Left lobe of liver (tissue), 2 donors: ENCODE measurements around the gene FCGBP. TPM values are rescaled to one million over a fixed set of nuclear protein-coding genes. Genes with fewer than 3 reads are reported as not detected.
"Not testable (repeated sequence)": the region's sequence is repeated elsewhere in the genome, so short reads cannot be mapped to it uniquely, and the experiment has no call there.

Experiments used
- ATAC-seq: fragments of 200-7000 bp; cut with Tn5 transposase; one replicate; pipeline ENCODE4 v1.9.1; 2020; ENCODE audit warnings: mild to moderate bottlenecking, moderate library complexity
- DNase-seq: peaks from one replicate; pipeline ENCODE4 v3.0.0-alpha.2; 2020; ENCODE audit warnings: low spot score
- total RNA-seq: library from RNA; stranded (reverse); gene quantifications from one replicate; pipeline ENCODE4 v1.2.1, GENCODE V29; 2021
- donor health status: DM: no; HTN: no; CAD: no; lungs with moderate emphysema.
- donor health status: DM: no; HTN: yes; CAD: no.

Gene FCGBP
- 7.3 TPM for total RNA-seq

DNA sequence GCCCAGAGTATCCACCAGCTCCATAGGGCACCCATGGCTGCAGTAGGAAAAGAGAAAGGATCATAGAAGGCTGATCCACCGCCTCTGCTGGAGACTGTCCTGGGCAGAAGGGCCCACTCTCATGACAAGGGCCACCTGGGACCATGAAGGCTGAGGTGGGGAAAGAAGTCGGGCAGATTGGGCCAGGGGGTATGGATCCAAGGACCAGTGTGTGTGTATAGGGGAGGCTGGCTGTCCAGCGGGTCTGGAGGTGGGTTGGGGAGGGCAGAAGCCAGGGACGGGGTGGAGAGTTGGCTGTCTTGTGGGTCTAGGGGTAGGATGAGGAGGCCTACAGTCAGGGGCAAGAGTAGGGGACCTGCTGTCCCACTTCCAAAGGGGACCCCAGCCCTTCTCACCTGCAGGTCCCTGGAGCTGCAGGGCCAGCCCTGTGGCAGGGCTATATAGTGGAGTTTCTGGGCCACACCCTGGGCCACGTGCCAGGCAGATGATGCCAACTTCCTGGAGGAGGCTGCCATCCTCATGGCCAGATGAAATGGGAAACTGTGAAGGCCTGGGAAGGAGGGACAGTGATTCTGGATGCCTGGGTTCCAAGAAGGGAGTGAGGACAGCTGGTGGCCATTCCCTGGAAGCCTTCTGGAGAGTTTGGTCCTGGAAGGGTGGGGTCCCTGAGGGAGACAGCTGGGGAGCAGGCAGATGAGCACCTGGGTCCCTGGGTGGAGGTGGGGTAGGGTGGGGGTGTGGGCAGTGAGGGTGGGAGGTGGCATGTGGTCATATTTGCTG is at the start of gene FCGBP:
Gene FCGBP (minus strand): TSS at position 51 of the 780 bp plus-strand sequence.
- ATAC-seq, result no peak
- DNase-seq, result peak; percentile 31

DNA sequence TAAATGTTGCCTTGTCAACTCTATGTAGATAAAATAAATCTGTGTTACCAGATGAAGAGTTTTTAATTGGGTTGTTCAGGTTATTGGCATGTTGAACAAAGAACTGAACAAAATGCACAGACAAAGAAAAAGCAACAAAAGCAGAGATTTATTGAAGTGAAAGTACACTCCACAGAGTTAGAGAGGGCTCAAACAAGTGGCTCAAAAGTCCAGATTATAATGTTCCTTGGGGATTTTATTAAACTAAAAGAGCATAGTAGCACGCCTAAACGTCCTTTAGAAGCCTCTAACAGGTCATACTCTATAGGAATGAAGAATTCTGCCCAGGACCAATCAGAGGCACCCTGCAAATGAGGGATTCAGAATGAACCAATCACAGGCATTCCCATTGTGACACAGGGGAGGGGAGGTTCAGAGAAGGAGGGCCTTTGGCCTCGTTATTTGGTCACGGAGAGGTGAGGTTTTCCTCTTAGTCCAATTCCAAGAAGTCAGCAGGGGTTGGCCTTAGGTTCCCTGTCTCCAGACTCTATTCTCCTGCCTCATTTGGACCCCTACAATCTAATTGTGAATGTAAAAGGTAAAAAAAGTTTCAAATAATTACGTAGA is 49.4 kb upstream of the FCGBP start:
- ATAC-seq (no peak), DNase-seq (no peak)

DNA sequence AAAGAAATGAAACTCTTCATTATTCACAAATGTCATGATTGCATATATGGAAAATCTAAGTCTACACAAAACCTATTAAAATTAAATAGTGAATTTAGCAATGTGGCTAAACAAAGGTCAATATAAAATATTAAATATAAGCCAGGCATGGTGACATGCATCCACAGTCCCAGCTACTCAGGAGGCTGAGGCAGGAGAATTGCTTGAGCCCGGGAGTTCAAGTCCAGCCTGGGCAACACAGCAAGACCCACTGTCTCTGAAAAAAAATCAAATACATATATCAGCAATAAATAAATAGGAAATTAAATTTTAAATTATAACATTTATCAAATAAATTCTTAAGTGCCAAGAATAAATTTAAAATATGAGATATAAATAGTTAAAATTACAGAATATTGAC is 48.4 kb upstream of the FCGBP start:
- DNase-seq (no peak), ATAC-seq (no peak)

DNA sequence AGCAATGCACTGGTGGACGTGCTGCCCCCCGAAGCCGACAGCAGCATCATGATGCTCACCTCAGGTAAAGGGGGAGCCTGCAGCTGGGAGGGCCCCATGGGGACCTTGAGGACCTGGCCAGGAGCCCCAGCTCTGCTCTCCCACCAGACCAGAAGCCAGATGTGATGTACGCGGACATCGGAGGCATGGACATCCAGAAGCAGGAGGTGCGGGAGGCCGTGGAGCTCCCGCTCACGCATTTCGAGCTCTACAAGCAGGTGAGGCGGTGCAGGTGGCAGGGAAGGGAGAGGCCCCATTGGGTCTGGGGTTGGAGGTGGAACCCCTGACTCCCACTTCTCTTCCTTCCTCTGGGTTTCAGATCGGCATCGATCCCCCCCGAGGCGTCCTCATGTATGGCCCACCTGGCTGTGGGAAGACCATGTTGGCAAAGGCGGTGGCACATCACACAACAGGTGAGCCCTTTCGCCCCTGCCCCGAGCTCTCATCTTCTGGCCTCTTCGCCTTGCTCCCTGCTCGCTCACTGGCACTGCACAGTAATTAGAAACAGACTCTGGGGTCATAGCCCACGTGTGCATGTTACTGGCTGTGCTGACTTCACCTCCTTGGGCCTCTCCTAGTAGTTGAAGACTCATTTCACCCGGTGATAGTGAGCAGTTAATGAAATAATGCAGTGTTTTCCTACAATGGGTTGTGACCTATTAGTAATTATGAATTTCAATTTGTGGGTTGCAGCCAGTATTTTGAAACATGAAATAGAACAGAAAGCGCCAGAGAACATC is 40.1 kb upstream of the FCGBP start:
- ATAC-seq, result no peak

DNA sequence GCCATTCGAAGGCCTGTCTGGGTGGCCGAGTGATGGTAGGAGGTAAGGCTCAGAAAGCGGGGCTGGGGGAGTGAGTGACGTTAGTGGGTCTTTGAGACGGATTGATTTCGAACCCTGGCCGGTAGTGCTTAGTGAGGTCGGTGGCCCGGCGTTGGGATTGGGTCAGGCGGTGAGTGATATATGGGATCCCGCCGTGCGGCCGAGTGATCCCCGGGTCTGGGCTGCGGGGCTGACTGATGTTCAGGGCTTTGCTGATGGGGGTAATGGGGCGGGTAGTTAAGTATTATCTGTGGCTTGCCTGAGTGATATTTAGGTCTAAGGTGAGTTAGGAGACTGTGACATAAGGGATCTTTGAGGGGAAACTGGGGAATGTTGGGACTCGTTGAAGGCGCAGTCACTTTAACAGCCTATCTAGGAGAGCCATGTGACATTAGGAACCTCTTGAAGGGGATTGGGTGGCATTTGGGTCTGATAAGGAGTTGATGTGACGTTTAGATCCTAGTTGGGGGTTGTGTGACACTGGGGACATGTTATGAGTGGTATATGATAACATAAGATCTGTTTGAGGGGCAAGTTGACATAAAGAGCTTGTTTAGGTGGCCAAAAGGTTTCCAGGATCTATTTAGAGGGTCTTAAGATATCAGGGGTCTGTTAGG is 37.1 kb upstream of the FCGBP start:
- ATAC-seq (no peak), DNase-seq (no peak)

More for the DNA sequence above, 40.1 kb upstream of the FCGBP start:
- no peak for DNase-seq

DNA sequence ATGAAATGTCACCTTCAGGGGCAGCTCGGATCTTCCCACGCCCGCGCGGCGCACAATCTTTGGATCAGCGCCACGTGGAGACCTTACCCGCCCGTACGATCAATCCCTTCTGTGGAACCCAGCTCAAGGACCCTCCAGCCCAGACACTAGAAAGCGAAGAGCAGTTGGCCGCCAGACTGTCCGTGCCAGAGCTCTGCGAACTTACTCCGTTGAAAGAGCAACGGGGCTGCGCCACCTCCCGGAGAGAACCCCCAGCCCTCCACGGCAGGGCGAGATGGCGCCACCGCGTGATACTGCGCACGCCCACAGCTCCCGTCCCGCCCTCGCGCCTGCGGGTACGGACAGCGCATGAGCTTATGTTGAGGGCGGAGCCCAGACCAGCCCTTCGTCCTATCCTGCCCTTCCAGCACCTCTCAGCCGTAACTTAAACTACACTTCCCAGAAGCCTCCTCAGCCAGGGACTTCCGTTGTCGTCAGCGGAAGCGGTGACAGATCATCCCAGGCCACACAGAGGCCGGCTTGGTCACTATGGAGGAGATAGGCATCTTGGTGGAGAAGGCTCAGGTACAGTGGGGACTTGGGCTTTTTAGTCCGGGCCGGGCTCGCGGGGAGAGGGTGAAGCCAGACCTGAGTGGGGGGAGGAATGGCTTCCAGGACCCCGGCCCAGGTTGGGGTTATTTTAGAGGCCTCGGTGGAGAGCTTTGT is 36.4 kb upstream of the FCGBP start, which contains the start of gene PSMC4:
Gene PSMC4 (plus strand): TSS at position 491 of the 705 bp plus-strand sequence. CDS start 38 bp downstream, at position 529.
- ATAC-seq, result peak; percentile 97

DNA sequence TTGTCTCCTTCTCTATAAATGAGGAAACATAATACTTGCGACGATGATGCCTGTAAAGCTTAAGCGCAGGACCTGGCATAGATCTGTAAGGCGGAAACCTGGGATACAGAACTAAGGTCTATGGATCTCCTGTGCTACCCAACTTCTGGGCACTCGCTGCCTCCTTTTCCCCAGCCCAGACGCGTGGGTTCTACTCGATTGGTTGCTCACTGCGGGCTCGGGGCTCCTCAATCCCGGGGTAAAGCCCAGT is 35.9 kb upstream of the FCGBP start:
- ATAC-seq, result peak; percentile 39
- no peak for DNase-seq

More for the DNA sequence above, 36.4 kb upstream of the FCGBP start, which contains the start of gene PSMC4:
- peak; percentile 99 for DNase-seq

DNA sequence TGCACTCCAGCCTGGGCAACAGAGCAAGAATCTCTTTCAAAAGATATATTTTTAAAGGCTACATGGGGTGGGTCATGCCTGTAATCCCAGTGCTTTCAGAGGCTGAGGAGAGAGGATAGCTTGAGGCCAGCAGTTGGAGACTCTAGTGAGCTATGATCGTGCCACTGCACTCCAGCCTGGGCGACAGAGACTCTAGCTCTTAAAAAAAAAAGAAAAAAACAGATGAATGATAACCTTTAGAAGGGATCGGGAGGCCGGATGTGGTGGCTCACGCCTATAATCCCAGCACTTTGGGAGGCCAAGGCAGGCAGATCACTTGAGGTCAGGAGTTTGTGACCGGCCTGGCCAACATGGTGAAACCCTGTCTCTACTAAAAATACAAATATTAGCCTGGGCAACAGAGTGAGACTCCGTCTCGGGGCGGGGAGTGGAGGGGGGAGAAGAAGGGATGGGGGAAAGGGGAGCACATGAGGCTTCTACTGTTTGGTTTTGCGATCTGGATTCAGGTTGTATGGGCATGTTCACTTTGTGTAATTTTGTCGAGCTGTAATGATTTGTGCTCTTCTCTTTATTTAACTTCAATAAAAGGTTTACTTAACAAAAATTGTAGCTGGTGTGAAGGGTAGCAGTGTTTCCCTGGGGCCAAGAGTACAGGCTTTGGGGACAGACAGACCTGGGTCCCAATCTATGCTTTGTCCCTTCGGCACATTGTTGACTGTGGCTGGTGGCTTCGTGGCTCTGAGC is 35.4 kb upstream of the FCGBP start:
- ATAC-seq, result no peak
- no peak for DNase-seq

DNA sequence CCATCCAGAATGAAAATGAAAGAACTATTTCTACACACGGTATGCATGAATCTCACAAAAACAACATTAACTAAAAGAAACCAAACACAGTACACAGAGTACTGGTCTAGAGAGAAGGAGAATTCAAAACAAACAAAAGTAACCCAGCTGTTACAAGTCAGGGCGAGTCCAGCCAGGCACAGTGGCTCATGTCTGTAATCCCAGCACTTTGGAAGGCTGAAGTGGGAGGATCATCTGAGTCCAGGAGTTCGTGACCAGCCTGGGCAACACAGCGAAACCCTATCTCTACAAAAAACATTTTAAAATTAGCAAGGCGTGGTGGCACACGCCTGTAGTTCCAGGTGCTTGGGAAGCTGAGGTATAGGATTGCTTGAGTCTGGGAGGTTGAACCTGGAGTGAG is 34.8 kb upstream of the FCGBP start:
- no peak for ATAC-seq
- no peak for DNase-seq

DNA sequence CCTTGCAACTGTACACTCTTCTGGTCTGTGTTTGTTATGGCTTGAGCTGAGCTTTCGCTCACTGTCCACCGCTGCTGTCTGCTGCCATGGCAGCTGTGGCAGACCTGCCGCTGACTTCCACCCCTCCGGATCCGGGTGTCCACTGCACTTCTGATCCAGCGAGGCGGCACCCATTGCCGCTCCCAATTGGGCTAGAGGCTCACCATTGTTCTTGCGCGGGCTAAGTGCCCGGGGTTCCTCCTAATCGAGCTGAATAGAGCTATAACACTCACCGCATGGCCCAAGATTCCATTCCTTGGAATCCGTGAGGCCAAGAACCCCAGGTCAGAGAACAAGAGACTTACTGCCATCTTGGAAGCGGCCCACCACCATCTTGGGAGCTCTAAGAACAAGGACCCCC is 34.4 kb upstream of the FCGBP start:
- DNase-seq (no peak), ATAC-seq (no peak)

DNA sequence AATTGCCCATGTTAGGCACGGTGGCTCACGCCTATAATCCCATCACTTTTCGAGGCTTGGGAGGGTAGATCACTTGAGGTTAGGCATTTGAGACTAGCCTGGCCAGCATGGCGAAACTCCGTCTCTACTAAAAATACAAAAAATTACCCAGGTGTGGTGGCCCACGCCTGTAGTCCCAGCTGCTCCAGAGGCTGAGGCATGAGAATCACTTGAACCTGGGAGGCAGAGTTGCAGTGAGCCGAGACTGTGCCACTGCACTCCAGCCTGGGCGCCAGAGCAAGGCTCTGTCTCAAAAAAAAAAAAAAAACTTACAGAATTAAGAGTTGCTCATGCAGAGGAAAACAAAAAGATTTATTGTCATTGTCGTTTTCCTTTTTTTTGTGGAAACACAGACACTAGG is 33.1 kb upstream of the FCGBP start:
- no peak for DNase-seq
- ATAC-seq, result no peak

DNA sequence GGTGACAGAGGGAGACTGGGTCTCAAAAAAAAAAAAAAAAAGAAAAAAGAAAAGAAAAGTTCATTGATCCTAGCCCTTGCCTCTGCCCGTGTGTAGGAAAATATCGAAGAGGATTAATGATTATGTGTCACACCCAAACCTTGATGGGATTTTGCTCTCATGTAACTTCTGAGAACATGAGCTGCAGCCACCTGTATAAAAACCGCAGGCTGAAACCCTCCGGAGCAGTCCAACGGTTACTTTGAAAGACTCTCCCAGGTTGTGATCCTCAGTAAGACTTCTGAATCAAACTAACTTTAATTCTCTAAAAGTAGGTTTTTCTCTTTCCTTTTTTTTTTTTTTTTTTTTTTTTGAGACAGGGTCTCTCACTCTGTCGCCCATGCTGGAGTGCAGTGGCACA is 32.2 kb upstream of the FCGBP start:
- DNase-seq, result no peak
- no peak for ATAC-seq

DNA sequence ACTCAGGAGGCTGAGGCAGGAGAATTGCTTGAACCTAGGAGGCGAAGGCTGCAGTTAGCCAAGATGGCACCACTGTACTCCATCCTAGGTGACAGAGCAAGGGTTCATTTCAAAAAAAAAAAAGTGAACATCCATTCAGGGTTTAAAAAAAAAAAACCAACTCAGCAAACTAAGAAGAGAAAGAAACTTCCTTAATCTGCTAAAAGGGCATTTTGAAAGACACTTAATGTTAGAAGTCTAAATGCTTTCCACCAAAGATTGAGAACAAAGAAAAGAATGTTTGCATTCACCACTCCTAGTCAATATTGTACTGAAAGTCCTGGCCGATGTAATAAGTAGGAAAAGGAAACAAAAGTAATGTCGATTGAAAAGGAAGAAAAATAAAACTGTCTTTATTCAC is 29.5 kb upstream of the FCGBP start:
- ATAC-seq (no peak), DNase-seq (no peak)

DNA sequence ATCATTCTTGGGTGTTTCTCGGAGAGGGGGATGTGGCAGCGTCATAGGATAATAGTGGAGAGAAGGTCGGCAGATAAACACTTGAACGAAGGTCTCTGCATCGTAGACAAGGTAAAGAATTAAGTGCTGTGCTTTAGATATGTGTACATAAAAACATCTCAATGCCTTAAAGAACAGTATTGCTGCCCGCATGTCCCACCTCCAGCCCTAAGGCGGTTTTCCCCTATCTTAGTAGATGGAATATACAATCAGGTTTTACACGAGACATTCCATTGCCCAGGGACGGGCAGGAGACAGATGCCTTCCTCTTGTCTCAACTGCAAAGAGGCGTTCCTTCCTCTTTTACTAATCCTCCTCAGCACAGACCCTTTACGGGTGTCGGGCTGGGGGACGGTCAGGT is 25.0 kb upstream of the FCGBP start:
- not testable (repeated sequence) for ATAC-seq
- DNase-seq, result peak; percentile 10

DNA sequence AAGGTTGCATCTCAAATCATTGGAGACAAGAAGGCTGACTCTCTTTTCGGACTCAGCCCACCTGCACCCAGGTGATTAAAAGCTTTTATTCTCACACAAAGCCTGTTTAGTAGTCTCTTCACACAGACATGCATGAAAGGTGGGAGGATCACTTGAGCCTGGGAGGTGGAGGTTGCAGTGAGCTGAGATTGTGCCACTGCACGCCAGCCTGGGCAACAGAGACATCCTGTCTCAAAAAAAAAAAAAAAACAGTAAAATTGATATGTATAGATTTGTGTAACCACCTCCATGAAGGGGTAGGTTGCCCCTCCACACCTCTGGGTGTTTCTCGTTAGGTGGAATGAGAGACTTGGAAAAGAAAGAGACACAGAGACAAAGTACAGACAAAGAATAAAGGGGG is 24.5 kb upstream of the FCGBP start:
- peak; percentile 14 for DNase-seq
- not testable (repeated sequence) for ATAC-seq

DNA sequence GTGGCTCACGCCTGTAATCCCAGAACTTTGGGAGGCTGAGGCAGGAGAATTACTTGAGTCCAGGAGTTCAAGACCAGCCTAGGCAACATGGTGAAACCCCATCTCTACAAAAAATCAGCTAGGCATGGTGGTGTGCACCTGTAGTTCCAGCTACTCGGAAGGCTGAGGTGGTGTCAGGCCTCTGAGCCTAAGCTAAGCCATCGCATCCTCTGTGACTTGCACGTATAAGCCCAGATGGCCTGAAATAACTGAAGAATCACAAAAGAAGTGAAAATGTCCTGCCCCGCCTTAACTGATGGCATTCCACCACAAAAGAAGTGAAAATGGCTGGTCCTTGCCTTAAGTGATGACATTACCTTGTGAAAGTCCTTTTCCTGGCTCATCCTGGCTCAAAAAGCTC is 23.5 kb upstream of the FCGBP start:
- not testable (repeated sequence) for DNase-seq, ATAC-seq

DNA sequence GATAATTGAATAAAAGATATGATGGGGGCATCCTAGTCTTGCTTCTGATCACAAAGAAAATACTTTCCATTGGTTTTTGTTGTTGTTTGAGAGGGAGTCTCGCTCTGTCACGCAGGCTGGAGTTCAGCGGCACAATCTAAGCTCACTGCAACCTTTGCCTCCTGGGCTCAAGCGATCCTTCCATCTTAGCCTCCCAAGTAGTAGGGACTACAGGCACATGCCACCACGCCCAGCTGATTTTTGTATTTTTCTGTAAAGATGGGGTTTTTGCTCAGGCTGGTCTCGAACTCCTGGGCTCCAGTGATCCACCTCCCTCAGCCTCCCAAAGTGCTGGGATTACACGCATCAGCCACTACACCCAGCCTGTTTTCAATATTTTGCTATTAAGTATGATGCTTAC is 19.5 kb upstream of the FCGBP start:
- no peak for ATAC-seq
- DNase-seq, result peak; percentile 14

DNA sequence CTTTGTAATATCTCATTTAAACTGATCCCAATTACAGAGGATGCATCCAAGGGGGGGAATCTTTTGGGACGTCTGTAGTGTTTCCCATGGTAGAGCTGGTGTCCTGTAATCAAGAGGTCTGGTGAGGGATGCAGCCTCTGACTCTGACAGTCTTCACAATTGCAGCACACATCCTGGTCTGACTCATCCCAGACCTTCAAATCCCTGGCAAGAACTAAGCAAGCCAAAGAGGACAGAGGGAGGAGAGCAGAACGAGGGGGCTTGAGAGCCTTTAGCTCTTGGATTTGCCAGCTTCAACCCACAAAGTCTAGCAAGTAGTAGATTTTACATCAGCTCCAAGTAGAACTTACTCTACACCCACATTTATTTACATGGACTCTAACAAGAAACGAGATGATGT is 17.3 kb upstream of the FCGBP start:
- DNase-seq (peak; percentile 5), ATAC-seq (no peak)

DNA sequence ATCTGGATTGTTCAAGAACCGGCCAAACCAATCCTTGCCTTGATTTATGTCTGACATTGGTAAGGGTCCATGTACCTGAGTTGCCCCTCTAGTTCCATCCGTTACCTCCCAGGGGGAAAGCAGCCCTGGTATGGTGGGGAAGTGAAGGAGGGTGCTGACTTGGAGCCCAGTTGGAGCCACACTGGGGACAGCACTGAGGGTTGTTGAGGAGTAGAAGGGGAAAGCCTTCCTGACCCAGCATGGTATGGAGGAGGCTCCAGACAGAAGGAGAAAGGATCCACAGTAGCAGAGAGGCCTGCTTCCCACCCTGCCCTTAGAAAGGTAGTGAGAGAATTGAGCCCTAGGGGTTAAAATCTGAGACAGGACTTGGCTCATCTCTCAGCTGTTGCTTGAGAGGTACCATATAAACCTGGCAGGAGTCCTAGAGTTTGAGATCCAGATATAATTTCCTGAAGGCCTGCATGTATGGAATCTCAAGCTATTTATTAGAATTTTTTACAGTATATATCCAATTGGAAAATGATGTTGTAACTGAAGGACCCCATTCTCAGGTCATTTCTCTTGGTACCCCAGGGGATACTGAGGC is 16.7 kb upstream of the FCGBP start:
- peak; percentile 16 for DNase-seq
- ATAC-seq, result no peak
